Sigmoid colon (tissue), 4 donors: Measurements from ENCODE around the gene STRA8.

ENCODE experiments used
- POLR2A ChIP-seq, 2 donors: fragments of 450-650 bp; IDR thresholded peaks; one replicate each; pipeline ENCODE4 v1.6.1; 2016; ENCODE audit warnings: antibody characterized with exemption in 2 of 2, mild to moderate bottlenecking in 2 of 2, moderate library complexity in 2 of 2
- POLR2AphosphoS5 ChIP-seq, 4 donors: sonication (generic); formaldehyde crosslinking; IDR thresholded peaks; one replicate each; pipeline ENCODE4 v1.6.1; 2017; ENCODE audit warnings: antibody characterized with exemption in 4 of 4
- TF ChIP-seq, protein P1 (sequence below), 4 experiments: fragments of 450-650 bp in 3 of 4; fragments of 200-600 bp in 1 of 4; IDR thresholded peaks; one replicate each; pipeline ENCODE4 v1.5.1; 2016 to 2019; ENCODE audit warnings: antibody characterized with exemption in 4 of 4, mild to moderate bottlenecking in 3 of 4, moderate library complexity in 2 of 4

GRCh38 chr7:135213831-135214230, 19.8 kb upstream of the STRA8 start:
- TF ChIP-seq POLR2A (IDR thresholded peaks at IDR 0.05) (no peak), POLR2AphosphoS5 (IDR thresholded peaks at IDR 0.05) (no peak)
- TF ChIP-seq, protein P1, sequence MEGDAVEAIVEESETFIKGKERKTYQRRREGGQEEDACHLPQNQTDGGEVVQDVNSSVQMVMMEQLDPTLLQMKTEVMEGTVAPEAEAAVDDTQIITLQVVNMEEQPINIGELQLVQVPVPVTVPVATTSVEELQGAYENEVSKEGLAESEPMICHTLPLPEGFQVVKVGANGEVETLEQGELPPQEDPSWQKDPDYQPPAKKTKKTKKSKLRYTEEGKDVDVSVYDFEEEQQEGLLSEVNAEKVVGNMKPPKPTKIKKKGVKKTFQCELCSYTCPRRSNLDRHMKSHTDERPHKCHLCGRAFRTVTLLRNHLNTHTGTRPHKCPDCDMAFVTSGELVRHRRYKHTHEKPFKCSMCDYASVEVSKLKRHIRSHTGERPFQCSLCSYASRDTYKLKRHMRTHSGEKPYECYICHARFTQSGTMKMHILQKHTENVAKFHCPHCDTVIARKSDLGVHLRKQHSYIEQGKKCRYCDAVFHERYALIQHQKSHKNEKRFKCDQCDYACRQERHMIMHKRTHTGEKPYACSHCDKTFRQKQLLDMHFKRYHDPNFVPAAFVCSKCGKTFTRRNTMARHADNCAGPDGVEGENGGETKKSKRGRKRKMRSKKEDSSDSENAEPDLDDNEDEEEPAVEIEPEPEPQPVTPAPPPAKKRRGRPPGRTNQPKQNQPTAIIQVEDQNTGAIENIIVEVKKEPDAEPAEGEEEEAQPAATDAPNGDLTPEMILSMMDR (IDR thresholded peaks at IDR 0.05) = no peak
